ENCODE results near the gene TEAD4. TPM values are rescaled to one million over a fixed set of nuclear protein-coding genes. Genes with fewer than 3 reads are reported as not detected.

TEAD4 gene
- polyA plus RNA-seq, 1 experiment, result 10.3 TPM

- Histone ChIP-seq H3K9me3 (ENCODE audit: control insufficient read depth, insufficient read depth, low read length) (no peaks in the 10 kb centered on the region), H3K27ac (ENCODE audit: low read depth, low read length) (no peak overlapping the region), H3K27me3 (ENCODE audit: control insufficient read depth, insufficient read depth, low read length) (no peaks in the 10 kb centered on the region), H3K4me3 (ENCODE audit: low read depth, low read length) (no peak overlapping the region; the same call in 1 of the 2 replicates)
- TF ChIP-seq CTCF (IDR thresholded peaks at IDR 0.05; ENCODE audit: low read depth, low read length), result no peak
- no peak for DNase-seq (ENCODE audit: low read depth, low spot score)
- CTCF ChIA-PET, result interaction anchor here (1.6 kb wide), 1 partner anchor 17 kb away, joined by 4 read pairs; no protein-coding TSS in a partner anchor
- POLR2A ChIA-PET, result no interaction called here
Measured at GRCh38 chr12:2961705-2962104, 2.5 kb downstream of the TEAD4 start.

- Histone ChIP-seq H3K9me3 (ENCODE audit: control insufficient read depth, insufficient read depth, low read length) (no peaks in the 10 kb centered on the region), H3K27ac (ENCODE audit: low read depth, low read length) (no peak overlapping the region), H3K27me3 (ENCODE audit: control insufficient read depth, insufficient read depth, low read length) (no peaks in the 10 kb centered on the region), H3K4me3 (ENCODE audit: low read depth, low read length) (no peak overlapping the region)
- CTCF ChIA-PET, result no interaction called here
- no peak for TF ChIP-seq CTCF (IDR thresholded peaks at IDR 0.05; ENCODE audit: low read depth, low read length)
- DNase-seq (ENCODE audit: low read depth, low spot score), result no peak
- POLR2A ChIA-PET, result no interaction called here
Measured at GRCh38 chr12:2963154-2963759, 4.1 kb downstream of the TEAD4 start.

- Histone ChIP-seq H3K27ac (ENCODE audit: low read depth, low read length) (peak overlapping the region; percentile 39), H3K27me3 (ENCODE audit: control insufficient read depth, insufficient read depth, low read length) (no peaks in the 10 kb centered on the region), H3K9me3 (ENCODE audit: control insufficient read depth, insufficient read depth, low read length) (no peaks in the 10 kb centered on the region), H3K4me3 (ENCODE audit: low read depth, low read length) (peak overlapping the region; percentile 17; the same call in 1 of the 2 replicates)
- TF ChIP-seq CTCF (IDR thresholded peaks at IDR 0.05; ENCODE audit: low read depth, low read length), result no peak
- CTCF ChIA-PET, result interaction anchor here (1.0 kb wide), 1 partner anchor 19 kb away, joined by 4 read pairs; no protein-coding TSS in a partner anchor
- POLR2A ChIA-PET, result no interaction called here
- no peak for DNase-seq (ENCODE audit: low read depth, low spot score)
Measured at GRCh38 chr12:2963760-2964292, 4.6 kb downstream of the TEAD4 start.

- POLR2A ChIA-PET, result no interaction called here
- CTCF ChIA-PET, result interaction anchor here (1.2 kb wide), 1 partner anchor 74 kb away, joined by 3 read pairs; no protein-coding TSS in a partner anchor
Measured at GRCh38 chr12:2967651-2968050, 8.5 kb downstream of the TEAD4 start.

More at GRCh38 chr12:2967651-2968050, 8.5 kb downstream of the TEAD4 start:
- DNase-seq (ENCODE audit: low read depth, low spot score), result no peak
- no peak overlapping the region for H3K27ac ChIP-seq (ENCODE audit: low read depth, low read length)
- no peak for TF ChIP-seq CTCF (IDR thresholded peaks at IDR 0.05; ENCODE audit: low read depth, low read length)
- H3K27me3 ChIP-seq (ENCODE audit: control insufficient read depth, insufficient read depth, low read length), result no peaks in the 10 kb centered on the region
- no peak overlapping the region for H3K4me3 ChIP-seq (ENCODE audit: low read depth, low read length)
- no peaks in the 10 kb centered on the region for H3K9me3 ChIP-seq (ENCODE audit: control insufficient read depth, insufficient read depth, low read length)

Measured in AG04450 (cell line).